Astrocyte (in vitro differentiated cells and primary cell): ENCODE results near the gene PEX11G. TPM values are rescaled to one million over a fixed set of nuclear protein-coding genes. Genes with fewer than 3 reads are reported as not detected.

Experiments used
- DNase-seq: peaks from one replicate; pipeline ENCODE4 v3.0.0-alpha.2; 2010; ENCODE audit warnings: low read depth
- FAIRE-seq: peaks from 2 replicates; lab custom pipeline; 2011; peaks lifted over from hg19 to GRCh38; lab: Jason Lieb, UNC
- H2AFZ ChIP-seq: 2 replicates; pipeline ENCODE4 v1.6.0; 2012; ENCODE audit warnings: low read depth, low read length, inconsistent platforms
- H3K27ac ChIP-seq: 2 replicates; pipeline ENCODE4 v1.5.1; 2011; ENCODE audit warnings: low read depth, low read length, inconsistent platforms
- H3K27me3 ChIP-seq: 2 replicates; pipeline ENCODE4 v1.6.0; 2011; ENCODE audit warnings: low read length, inconsistent platforms; ENCODE audit not compliant: insufficient read depth
- H3K36me3 ChIP-seq: 2 replicates; pipeline ENCODE4 v1.5.1; 2011; ENCODE audit warnings: low read length, inconsistent platforms; ENCODE audit not compliant: insufficient read depth
- H3K4me1 ChIP-seq: 2 replicates; pipeline ENCODE4 v1.5.1; 2011; ENCODE audit warnings: low read length, inconsistent platforms; ENCODE audit not compliant: insufficient read depth
- H3K4me2 ChIP-seq: 2 replicates; pipeline ENCODE4 v1.6.0; 2012; ENCODE audit warnings: low read length, inconsistent platforms
- H3K4me3 ChIP-seq: 2 replicates; pipeline ENCODE4 v1.5.1; 2011; ENCODE audit warnings: low read depth, mild to moderate bottlenecking, low read length, inconsistent platforms; ENCODE audit not compliant: insufficient read depth
- H3K79me2 ChIP-seq: 2 replicates; pipeline ENCODE4 v1.6.0; 2012; ENCODE audit warnings: mild to moderate bottlenecking, low read length, inconsistent platforms; ENCODE audit not compliant: insufficient read depth
- H3K9ac ChIP-seq: 2 replicates; pipeline ENCODE4 v1.6.0; 2012; ENCODE audit warnings: mild to moderate bottlenecking, low read length, inconsistent platforms
- H3K9me3 ChIP-seq: 2 replicates; pipeline ENCODE4 v1.5.1; 2012; ENCODE audit warnings: low read depth, mild to moderate bottlenecking, low read length, inconsistent platforms; ENCODE audit not compliant: insufficient read depth
- H4K20me1 ChIP-seq: 2 replicates; pipeline ENCODE4 v1.6.0; 2012; ENCODE audit warnings: low read length, inconsistent platforms; ENCODE audit not compliant: insufficient read depth
- H3K27ac Mint-ChIP-seq: one replicate; pipeline ENCODE4 v1.8.0; 2021; ENCODE audit warnings: mild to moderate bottlenecking, mixed read lengths; ENCODE audit not compliant: unreplicated experiment
- H3K27me3 Mint-ChIP-seq: one replicate; pipeline ENCODE4 v1.8.0; 2021; ENCODE audit warnings: low read depth, mixed read lengths; ENCODE audit not compliant: unreplicated experiment
- H3K36me3 Mint-ChIP-seq: one replicate; pipeline ENCODE4 v1.8.0; 2021; ENCODE audit warnings: low read depth, mixed read lengths; ENCODE audit not compliant: unreplicated experiment
- H3K4me1 Mint-ChIP-seq: one replicate; pipeline ENCODE4 v1.8.0; 2021; ENCODE audit warnings: low read depth, mixed read lengths; ENCODE audit not compliant: unreplicated experiment
- H3K4me3 Mint-ChIP-seq: one replicate; pipeline ENCODE4 v1.8.0; 2021; ENCODE audit warnings: mild to moderate bottlenecking, moderate library complexity, mixed read lengths; ENCODE audit not compliant: unreplicated experiment
- H3K9me3 Mint-ChIP-seq: one replicate; pipeline ENCODE4 v1.8.0; 2021; ENCODE audit warnings: mild to moderate bottlenecking, mixed read lengths; ENCODE audit not compliant: unreplicated experiment
- CTCF ChIP-seq: IDR thresholded peaks from 2 replicates; pipeline ENCODE4 v1.5.1; 2011; ENCODE audit warnings: low read depth, mild to moderate bottlenecking, inconsistent platforms, low read length, moderate library complexity; ENCODE audit not compliant: insufficient read depth
- EZH2 ChIP-seq: IDR thresholded peaks from 2 replicates; pipeline ENCODE4 v1.6.1; 2012; ENCODE audit warnings: mild to moderate bottlenecking, low read length, inconsistent platforms; ENCODE audit not compliant: insufficient read depth
- total RNA-seq: library from RNA; stranded (reverse); gene quantifications from 2 replicates; pipeline ENCODE4 v1.2.1, GENCODE V29; 2021

The PEX11G gene
- total RNA-seq, 1 donor from 2014 or later, result 1.7 TPM

GRCh38 chr19:7519361-7520130, 30.7 kb upstream of the PEX11G start:
- no peak overlapping the region for H3K4me3 Mint-ChIP-seq
- H3K9me3 Mint-ChIP-seq, result no peaks in the 10 kb centered on the region
- no peaks in the 10 kb centered on the region for H3K27me3 Mint-ChIP-seq
- H3K27ac Mint-ChIP-seq, result no peak overlapping the region
- FAIRE-seq (no peak), DNase-seq (no peak)
- Histone ChIP-seq H3K4me3 (no peak overlapping the region), H4K20me1 (peaks cover 5% of the 10 kb centered on the region), H3K79me2 (peaks cover 34% of the 10 kb centered on the region), H3K4me1 (peaks cover 33% of the 10 kb centered on the region), H3K9ac (no peak overlapping the region), H3K36me3 (no peaks in the 10 kb centered on the region), H3K27me3 (no peaks in the 10 kb centered on the region), H3K4me2 (no peak overlapping the region), H2AFZ (no peak overlapping the region), H3K27ac (no peak overlapping the region), H3K9me3 (no peaks in the 10 kb centered on the region)
- TF ChIP-seq EZH2 (no peak), CTCF (no peak)
- H3K36me3 Mint-ChIP-seq, result no peaks in the 10 kb centered on the region
- peaks cover 13% of the 10 kb centered on the region for H3K4me1 Mint-ChIP-seq

- Mint-ChIP-seq H3K27me3 (peaks cover 2% of the 10 kb centered on the region), H3K9me3 (no peaks in the 10 kb centered on the region), H3K4me3 (peak overlapping the region; percentile 89), H3K4me1 (peaks cover 8% of the 10 kb centered on the region), H3K36me3 (no peaks in the 10 kb centered on the region), H3K27ac (peak overlapping the region; percentile 47)
- Histone ChIP-seq H4K20me1 (no peaks in the 10 kb centered on the region), H3K4me3 (peak overlapping the region; percentile 71), H3K9ac (peak overlapping the region; percentile 95), H3K36me3 (no peaks in the 10 kb centered on the region), H3K9me3 (no peaks in the 10 kb centered on the region), H2AFZ (no peak overlapping the region), H3K4me1 (peaks cover 21% of the 10 kb centered on the region), H3K27me3 (no peaks in the 10 kb centered on the region), H3K27ac (no peak overlapping the region), H3K79me2 (peaks cover 13% of the 10 kb centered on the region), H3K4me2 (peak overlapping the region; percentile 99)
- FAIRE-seq, result no peak
- DNase-seq, result no peak
- no peak for TF ChIP-seq EZH2
- TF ChIP-seq CTCF, result no peak
These were observed 28.0 kb upstream of the PEX11G start for GRCh38 chr19:7516878-7517277.

GRCh38 chr19:7516333-7516732, 27.5 kb upstream of the PEX11G start:
- Mint-ChIP-seq H3K9me3 (no peaks in the 10 kb centered on the region), H3K27ac (peak overlapping the region; percentile 47), H3K4me1 (peaks cover 7% of the 10 kb centered on the region), H3K36me3 (no peaks in the 10 kb centered on the region), H3K4me3 (peak overlapping the region; percentile 89), H3K27me3 (peaks cover 4% of the 10 kb centered on the region)
- Histone ChIP-seq H3K4me2 (peak overlapping the region; percentile 99), H3K9ac (peak overlapping the region; percentile 95), H4K20me1 (no peaks in the 10 kb centered on the region), H3K27me3 (no peaks in the 10 kb centered on the region), H3K9me3 (no peaks in the 10 kb centered on the region), H2AFZ (peak overlapping the region; percentile 18), H3K27ac (no peak overlapping the region), H3K4me3 (peak overlapping the region; percentile 71), H3K79me2 (peaks cover 13% of the 10 kb centered on the region), H3K4me1 (peaks cover 17% of the 10 kb centered on the region), H3K36me3 (no peaks in the 10 kb centered on the region)
- no peak for TF ChIP-seq CTCF
- no peak for TF ChIP-seq EZH2
- no peak for DNase-seq
- no peak for FAIRE-seq
